SK-N-SH (cell line): ENCODE data around the gene SEC16B. TPM values are rescaled to one million over a fixed set of nuclear protein-coding genes. Genes with fewer than 3 reads are reported as not detected.

ENCODE experiments used
- CTCF ChIA-PET: fragments of 300-600, 350-600 bp; formaldehyde crosslinking; extraction: SDS; loops from one replicate; lab custom pipeline; 2021; lab: Yijun Ruan, JAX
- POLR2A ChIA-PET: fragments of 350-600 bp; sonication (Branson Sonifier 250); formaldehyde crosslinking; extraction: SDS; loops from one replicate; lab custom pipeline; 2020; ENCODE audit warnings: antibody characterized with exemption, inconsistent platforms; lab: Yijun Ruan, JAX
- DNase-seq: peaks from one replicate; pipeline ENCODE4 v3.0.0; 2012
- H2AFZ ChIP-seq: fragments of 200-600 bp; sonication (generic); 2 replicates; pipeline ENCODE4 v1.8.1; 2016; ENCODE audit warnings: antibody characterized with exemption, mild to moderate bottlenecking, low read depth
- H3F3A ChIP-seq: fragments of 200-600 bp; sonication (generic); replicated peaks from 2 replicates; pipeline ENCODE3; 2016; ENCODE audit warnings: antibody characterized with exemption, mild to moderate bottlenecking; ENCODE audit not compliant: insufficient read depth
- H3K27ac ChIP-seq, 2 experiments: fragments of 200-500 bp in 1 of 2; fragments of 200-600 bp in 1 of 2; sonication (Bioruptor generic) in 1 of 2; sonication (generic), shearing (Covaris generic) in 1 of 2; 2 replicates each; pipeline versions ENCODE4 v1.5.1 to v1.6.1; 2014 to 2016; ENCODE audit warnings: low read depth in 2 of 2, inconsistent platforms in 1 of 2, low read length in 1 of 2, mild to moderate bottlenecking in 1 of 2, mixed read lengths in 1 of 2
- H3K27me3 ChIP-seq: fragments of 200-600 bp; sonication (generic), shearing (Covaris generic); 2 replicates; pipeline ENCODE4 v1.6.1; 2016; ENCODE audit warnings: mixed run types; ENCODE audit not compliant: insufficient read depth
- H3K36me3 ChIP-seq, 2 experiments: fragments of 200-500 bp in 1 of 2; fragments of 200-600 bp in 1 of 2; sonication (Bioruptor generic) in 1 of 2; sonication (generic) in 1 of 2; replicated peaks in 1 of 2; 2 replicates each; pipeline versions ENCODE3 to v1.5.1; 2014 to 2016; ENCODE audit warnings: low read length in 1 of 2, mild to moderate bottlenecking in 1 of 2; ENCODE audit not compliant: insufficient read depth in 2 of 2, control insufficient read depth in 1 of 2
- H3K4me1 ChIP-seq, 2 experiments: fragments of 200-500 bp in 1 of 2; fragments of 200-600 bp in 1 of 2; sonication (Bioruptor generic) in 1 of 2; sonication (generic), shearing (Covaris generic) in 1 of 2; 2 replicates each; pipeline versions ENCODE4 v1.5.1 to v1.6.1; 2014 to 2016; ENCODE audit warnings: low read depth in 1 of 2, low read length in 1 of 2, mixed run types in 1 of 2; ENCODE audit not compliant: insufficient read depth in 2 of 2, control insufficient read depth in 1 of 2
- H3K4me2 ChIP-seq: fragments of 200-600 bp; sonication (generic), shearing (Covaris generic); 2 replicates; pipeline ENCODE4 v1.6.1; 2017; ENCODE audit warnings: mixed run types
- H3K4me3 ChIP-seq, 2 experiments: fragments of 200-500 bp in 1 of 2; fragments of 200-600 bp in 1 of 2; sonication (Bioruptor generic) in 1 of 2; sonication (generic), shearing (Covaris generic) in 1 of 2; 2 replicates each; pipeline versions ENCODE4 v1.5.1 to v1.8.1; 2014 to 2016; ENCODE audit warnings: low read depth in 2 of 2, inconsistent platforms in 1 of 2, low read length in 1 of 2, mild to moderate bottlenecking in 1 of 2, mixed read lengths in 1 of 2, moderate library complexity in 1 of 2
- H3K79me2 ChIP-seq: fragments of 200-600 bp; sonication (generic); 2 replicates; pipeline ENCODE4 v1.8.1; 2017; ENCODE audit warnings: mild to moderate bottlenecking; ENCODE audit not compliant: insufficient read depth
- H3K9ac ChIP-seq: fragments of 200-600 bp; sonication (generic); 2 replicates; pipeline ENCODE4 v1.6.1; 2017; ENCODE audit warnings: mixed run types
- H3K9me2 ChIP-seq: fragments of 200-600 bp; sonication (generic); 2 replicates; pipeline ENCODE4 v1.6.1; 2017; ENCODE audit warnings: mixed run types
- H3K9me3 ChIP-seq: fragments of 200-600 bp; sonication (generic); 2 replicates; pipeline ENCODE4 v1.6.1; 2017; ENCODE audit warnings: mixed run types, mild to moderate bottlenecking, moderate library complexity
- H4K20me1 ChIP-seq: fragments of 200-600 bp; sonication (generic); 2 replicates; pipeline ENCODE4 v1.6.1; 2017; ENCODE audit warnings: mild to moderate bottlenecking, mixed run types; ENCODE audit not compliant: insufficient read depth
- CHD2 ChIP-seq: fragments of 150-350 bp; IDR thresholded peaks from 2 replicates; pipeline ENCODE4 v1.6.1; 2018; ENCODE audit warnings: low read length; ENCODE audit not compliant: partially characterized antibody
- CTCF ChIP-seq: fragments of 200-600 bp; sonication (generic); IDR thresholded peaks from 2 replicates; pipeline ENCODE4 v1.6.1; 2017; ENCODE audit warnings: antibody characterized with exemption, mild to moderate bottlenecking, moderate library complexity
- EP300 ChIP-seq, 2 experiments: IDR thresholded peaks; 2 replicates each; pipeline versions ENCODE4 v1.4.0 to v1.6.1; 2012; ENCODE audit warnings: borderline replicate concordance in 1 of 2, low read depth in 1 of 2, low read length in 1 of 2
- MEF2A ChIP-seq: IDR thresholded peaks from 2 replicates; pipeline ENCODE4 v1.4.0; 2012; ENCODE audit warnings: low read depth, borderline replicate concordance
- NFIC ChIP-seq: IDR thresholded peaks from 2 replicates; pipeline ENCODE4 v1.4.0; 2012; ENCODE audit warnings: borderline replicate concordance
- PBX3 ChIP-seq: IDR thresholded peaks from 2 replicates; pipeline ENCODE4; 2012
- SMC3 ChIP-seq: IDR thresholded peaks from 2 replicates; pipeline ENCODE4 v1.6.1; 2012; ENCODE audit warnings: low read depth, low read length, improper control_type of control experiment
- TAF1 ChIP-seq: IDR thresholded peaks from 2 replicates; pipeline ENCODE4 v1.6.1; 2012; ENCODE audit warnings: low read depth, mild to moderate bottlenecking, low read length, moderate library complexity, borderline replicate concordance
- USF1 ChIP-seq: IDR thresholded peaks from 2 replicates; pipeline ENCODE4 v1.4.0; 2012; ENCODE audit warnings: low read depth, borderline replicate concordance
- USF2 ChIP-seq: fragments of 150-350 bp; IDR thresholded peaks from 2 replicates; pipeline ENCODE4 v1.6.1; 2017; ENCODE audit warnings: antibody characterized with exemption, low read length, low read depth, borderline replicate concordance
- YY1 ChIP-seq: IDR thresholded peaks from 2 replicates; pipeline ENCODE4 v1.4.0; 2012; ENCODE audit warnings: low read depth, mild to moderate bottlenecking
- WGBS: methylation state at CpG from one replicate; pipeline ENCODE4 v1.1.6; 2017; ENCODE audit warnings: low lambda C conversion rate; 5-methylcytosine and 5-hydroxymethylcytosine counted together
- polyA plus RNA-seq, 3 experiments: library from polyadenylated mRNA; depleted of rRNA; stranded (reverse); fragments of >200 nt; gene quantifications; 2 replicates each; pipeline ENCODE4 v1.2.3, GENCODE V29; 2012

The SEC16B gene
- polyA plus RNA-seq, 1 of the 3 experiments (the other 2 are of a cell fraction), result 0.31 TPM

GRCh38 chr1:177977141-177977540, 7.3 kb upstream of the SEC16B start:
- Histone ChIP-seq H2AFZ (no peak overlapping the region), H3F3A (peaks cover 14% of the 10 kb centered on the region), H3K36me3 (no peaks in the 10 kb centered on the region), H3K4me1 (peaks cover 2 to 11% of the 10 kb centered on the region in 2 experiments; a peak in 2 of 4 replicates), H3K9me3 (no peaks in the 10 kb centered on the region), H3K9ac (no peak overlapping the region), H3K79me2 (no peaks in the 10 kb centered on the region), H4K20me1 (no peaks in the 10 kb centered on the region), H3K27ac (no peak overlapping the region), H3K4me3 (no peak overlapping the region), H3K27me3 (no peaks in the 10 kb centered on the region), H3K4me2 (no peak overlapping the region), H3K9me2 (no peaks in the 10 kb centered on the region)
- ChIA-PET POLR2A (no interaction called here), CTCF (interaction anchor here (0.8 to 2.5 kb wide), 2 partner anchors 21 to 31 kb away, joined by 4 to 7 read pairs; no protein-coding TSS in a partner anchor)
- TF ChIP-seq CTCF (no peak), USF2 (no peak)
- DNase-seq, result no peak
- WGBS, result 100% methylated on average over 1 of the region's 1 CpG

- H2AFZ ChIP-seq, result no peak overlapping the region
- no peaks in the 10 kb centered on the region for H3K79me2 ChIP-seq
- ChIA-PET POLR2A (no interaction called here), CTCF (interaction anchor here (1.3 to 2.5 kb wide), 2 partner anchors 14 to 31 kb away, joined by 3 to 7 read pairs; no protein-coding TSS in a partner anchor)
- H3K27me3 ChIP-seq, result no peaks in the 10 kb centered on the region
- peak overlapping the region; percentile 57; the same call in 1 of the 2 replicates for H3K4me2 ChIP-seq
- peaks cover 2 to 11% of the 10 kb centered on the region in 2 experiments; a peak in 2 of 4 replicates for H3K4me1 ChIP-seq
- H4K20me1 ChIP-seq, result no peaks in the 10 kb centered on the region
- DNase-seq, result no peak
- H3K9me3 ChIP-seq, result no peaks in the 10 kb centered on the region
- no peak overlapping the region for H3K9ac ChIP-seq
- no peak for TF ChIP-seq NFIC
- no peak for TF ChIP-seq YY1
- TF ChIP-seq USF1, result no peak
- TF ChIP-seq TAF1, result no peak
- no peak for TF ChIP-seq EP300 (IDR thresholded peaks at IDR 0.05; ENCODE audit: borderline replicate concordance in 1 of 2, low read depth in 1 of 2, low read length in 1 of 2)
- no peak for TF ChIP-seq CTCF
- no peak for TF ChIP-seq CHD2
- TF ChIP-seq SMC3, result no peak
- no peak for TF ChIP-seq PBX3
- TF ChIP-seq MEF2A, result no peak
- H3F3A ChIP-seq, result peaks cover 14% of the 10 kb centered on the region
- H3K36me3 ChIP-seq, result no peaks in the 10 kb centered on the region
- H3K9me2 ChIP-seq, result no peaks in the 10 kb centered on the region
- H3K27ac ChIP-seq, result peak overlapping the region in 1 of 2 experiments; percentile 2; a peak in 1 of 4 replicates
- no peak overlapping the region for H3K4me3 ChIP-seq
Measured at GRCh38 chr1:177976596-177976995, 6.7 kb upstream of the SEC16B start.
